ENCODE results near the gene NKIRAS2. TPM values are rescaled to one million over a fixed set of nuclear protein-coding genes. Genes with fewer than 3 reads are reported as not detected.

The NKIRAS2 gene
- total and polyA plus RNA-seq, 2 of the 13 experiments (the other 11 are each of a cell fraction or from before 2014, with no cell fraction given) = 27.9 to 42.0 TPM

DNA sequence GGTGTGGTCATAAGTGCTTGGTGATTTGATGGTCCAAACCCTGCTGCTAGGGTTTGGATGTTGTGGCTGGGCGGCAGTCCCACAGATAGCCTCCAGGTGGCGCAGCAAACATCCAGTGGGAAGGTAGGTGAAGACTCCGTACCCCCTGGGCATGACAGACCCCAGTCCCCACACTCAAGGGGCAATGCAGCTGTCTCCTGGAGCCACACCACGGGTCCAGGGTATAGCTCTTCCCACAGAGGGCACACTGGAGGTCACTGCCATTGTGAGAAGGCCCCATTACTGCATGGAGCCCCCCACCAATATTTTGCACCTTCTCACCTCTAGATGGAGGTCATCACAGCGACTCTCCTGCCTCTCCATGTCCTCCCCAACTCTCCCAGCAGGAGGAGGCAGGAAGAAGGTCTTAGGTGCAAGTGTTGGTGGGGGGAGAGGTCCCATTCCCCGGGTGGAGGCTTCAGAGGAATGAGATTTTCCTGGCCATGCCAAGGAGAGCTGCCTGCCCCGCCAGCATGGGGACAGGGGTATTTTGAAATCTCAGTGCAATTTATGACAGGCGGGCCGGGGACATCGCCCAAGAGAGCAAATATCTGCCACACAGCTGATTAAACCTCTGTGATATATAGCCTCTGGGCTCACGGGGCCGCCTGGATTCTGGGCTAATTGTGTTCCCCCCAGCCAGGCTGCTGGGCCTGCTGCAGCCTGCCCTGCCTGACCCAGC, 47.6 kb downstream of the NKIRAS2 start (continued):
- TF ChIP-seq ZNF256 (CRISPR knock-in tag; conservative IDR thresholded peaks at IDR 0.05) (no peak), ZBTB21 (CRISPR knock-in tag; IDR thresholded peaks at IDR 0.05) (no peak), ZNF674 (CRISPR knock-in tag; IDR thresholded peaks at IDR 0.05; ENCODE audit: low read depth) (no peak), SMAD1 (CRISPR knock-in tag; IDR thresholded peaks at IDR 0.05; ENCODE audit: borderline replicate concordance, low read depth) (peak; percentile 74; the same call in 1 of the 2 replicates), PTBP1 (IDR thresholded peaks at IDR 0.05; ENCODE audit: low read depth, low read length, poor library complexity, severe bottlenecking) (peak; percentile 25), RBAK (CRISPR knock-in tag; IDR thresholded peaks at IDR 0.05) (no peak), CSRNP2 (CRISPR knock-in tag; conservative IDR thresholded peaks at IDR 0.05; ENCODE audit: low read depth) (no peak), SRF (IDR thresholded peaks at IDR 0.05; ENCODE audit: low read depth, low read length) (no peak), POGZ (CRISPR knock-in tag; IDR thresholded peaks at IDR 0.05) (no peak), ISL2 (CRISPR knock-in tag; IDR thresholded peaks at IDR 0.05) (peak; percentile 32; the same call in 1 of the 2 replicates), GPN1 (CRISPR knock-in tag; IDR thresholded peaks at IDR 0.05; ENCODE audit: borderline replicate concordance) (no peak), NCOR1 (IDR thresholded peaks at IDR 0.05; ENCODE audit: borderline replicate concordance, low read length) (no peak), TBX2 (CRISPR knock-in tag; IDR thresholded peaks at IDR 0.05; ENCODE audit: borderline replicate concordance) (no peak), ZFP37 (CRISPR knock-in tag; IDR thresholded peaks at IDR 0.05; ENCODE audit: borderline replicate concordance) (no peak), KMT2B (CRISPR knock-in tag; IDR thresholded peaks at IDR 0.05) (no peak), ZBTB46 (CRISPR knock-in tag; IDR thresholded peaks at IDR 0.05; ENCODE audit: borderline replicate concordance) (no peak), ZFP1 (CRISPR knock-in tag; IDR thresholded peaks at IDR 0.05) (no peak), ZNF878 (CRISPR knock-in tag; IDR thresholded peaks at IDR 0.05) (no peak), ZNF451 (CRISPR knock-in tag; IDR thresholded peaks at IDR 0.05) (no peak), ZNF615 (CRISPR knock-in tag; IDR thresholded peaks at IDR 0.05; ENCODE audit: borderline replicate concordance) (no peak), KLF16 (CRISPR knock-in tag; IDR thresholded peaks at IDR 0.05) (peak in 1 of 2 experiments; percentile 40; a peak in 1 of 4 replicates), ZNF83 (CRISPR knock-in tag; IDR thresholded peaks at IDR 0.05; ENCODE audit: borderline replicate concordance) (no peak), HHEX (CRISPR knock-in tag; IDR thresholded peaks at IDR 0.05) (no peak), ZNF225 (CRISPR knock-in tag; IDR thresholded peaks at IDR 0.05) (no peak)
- TF ChIP-seq, protein P1, sequence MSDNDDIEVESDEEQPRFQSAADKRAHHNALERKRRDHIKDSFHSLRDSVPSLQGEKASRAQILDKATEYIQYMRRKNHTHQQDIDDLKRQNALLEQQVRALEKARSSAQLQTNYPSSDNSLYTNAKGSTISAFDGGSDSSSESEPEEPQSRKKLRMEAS (IDR thresholded peaks at IDR 0.05) = 0 out of 2 replicates have a peak, but pooled peaks have one; percentile 35
- TF ChIP-seq, protein P2, sequence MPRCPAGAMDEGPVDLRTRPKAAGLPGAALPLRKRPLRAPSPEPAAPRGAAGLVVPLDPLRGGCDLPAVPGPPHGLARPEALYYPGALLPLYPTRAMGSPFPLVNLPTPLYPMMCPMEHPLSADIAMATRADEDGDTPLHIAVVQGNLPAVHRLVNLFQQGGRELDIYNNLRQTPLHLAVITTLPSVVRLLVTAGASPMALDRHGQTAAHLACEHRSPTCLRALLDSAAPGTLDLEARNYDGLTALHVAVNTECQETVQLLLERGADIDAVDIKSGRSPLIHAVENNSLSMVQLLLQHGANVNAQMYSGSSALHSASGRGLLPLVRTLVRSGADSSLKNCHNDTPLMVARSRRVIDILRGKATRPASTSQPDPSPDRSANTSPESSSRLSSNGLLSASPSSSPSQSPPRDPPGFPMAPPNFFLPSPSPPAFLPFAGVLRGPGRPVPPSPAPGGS (CRISPR knock-in tag; IDR thresholded peaks at IDR 0.05) = peak; percentile 1; the same call in 1 of the 2 replicates

Measured in HepG2 (cell line).